Osteocyte (in vitro differentiated cells): ENCODE measurements around the gene SLC6A18. TPM values are rescaled to one million over a fixed set of nuclear protein-coding genes. Genes with fewer than 3 reads are reported as not detected.

Source experiments
- DNase-seq: peaks from one replicate; pipeline ENCODE4 v3.0.0; 2021; ENCODE audit warnings: mixed read lengths; ENCODE audit not compliant: unreplicated experiment; ENCODE audit errors: extremely low spot score
- H3K27ac Mint-ChIP-seq: one replicate; pipeline ENCODE4 v1.8.0; 2021; ENCODE audit warnings: mild to moderate bottlenecking, mixed read lengths; ENCODE audit not compliant: unreplicated experiment
- H3K27me3 Mint-ChIP-seq: one replicate; pipeline ENCODE4 v1.8.0; 2021; ENCODE audit warnings: mixed read lengths; ENCODE audit not compliant: unreplicated experiment
- H3K36me3 Mint-ChIP-seq: one replicate; pipeline ENCODE4 v1.8.0; 2021; ENCODE audit warnings: mixed read lengths; ENCODE audit not compliant: unreplicated experiment
- H3K4me1 Mint-ChIP-seq: one replicate; pipeline ENCODE4 v1.8.0; 2021; ENCODE audit warnings: mixed read lengths; ENCODE audit not compliant: unreplicated experiment
- H3K4me3 Mint-ChIP-seq: one replicate; pipeline ENCODE4 v1.8.0; 2021; ENCODE audit warnings: mild to moderate bottlenecking, moderate library complexity, mixed read lengths; ENCODE audit not compliant: unreplicated experiment
- H3K9me3 Mint-ChIP-seq: one replicate; pipeline ENCODE4 v1.8.0; 2021; ENCODE audit warnings: mixed read lengths; ENCODE audit not compliant: unreplicated experiment
- CTCF ChIP-seq: fragments of 200-600 bp; sonication (generic); IDR thresholded peaks from 2 replicates; pipeline ENCODE4 v1.5.0; 2021; ENCODE audit warnings: antibody characterized with exemption, mild to moderate bottlenecking, moderate library complexity
- total RNA-seq: library from RNA; stranded (reverse); gene quantifications from 2 replicates; pipeline ENCODE4 v1.2.1, GENCODE V29; 2021

The SLC6A18 gene
- total RNA-seq, 1 donor from 2014 or later: not detected

DNA sequence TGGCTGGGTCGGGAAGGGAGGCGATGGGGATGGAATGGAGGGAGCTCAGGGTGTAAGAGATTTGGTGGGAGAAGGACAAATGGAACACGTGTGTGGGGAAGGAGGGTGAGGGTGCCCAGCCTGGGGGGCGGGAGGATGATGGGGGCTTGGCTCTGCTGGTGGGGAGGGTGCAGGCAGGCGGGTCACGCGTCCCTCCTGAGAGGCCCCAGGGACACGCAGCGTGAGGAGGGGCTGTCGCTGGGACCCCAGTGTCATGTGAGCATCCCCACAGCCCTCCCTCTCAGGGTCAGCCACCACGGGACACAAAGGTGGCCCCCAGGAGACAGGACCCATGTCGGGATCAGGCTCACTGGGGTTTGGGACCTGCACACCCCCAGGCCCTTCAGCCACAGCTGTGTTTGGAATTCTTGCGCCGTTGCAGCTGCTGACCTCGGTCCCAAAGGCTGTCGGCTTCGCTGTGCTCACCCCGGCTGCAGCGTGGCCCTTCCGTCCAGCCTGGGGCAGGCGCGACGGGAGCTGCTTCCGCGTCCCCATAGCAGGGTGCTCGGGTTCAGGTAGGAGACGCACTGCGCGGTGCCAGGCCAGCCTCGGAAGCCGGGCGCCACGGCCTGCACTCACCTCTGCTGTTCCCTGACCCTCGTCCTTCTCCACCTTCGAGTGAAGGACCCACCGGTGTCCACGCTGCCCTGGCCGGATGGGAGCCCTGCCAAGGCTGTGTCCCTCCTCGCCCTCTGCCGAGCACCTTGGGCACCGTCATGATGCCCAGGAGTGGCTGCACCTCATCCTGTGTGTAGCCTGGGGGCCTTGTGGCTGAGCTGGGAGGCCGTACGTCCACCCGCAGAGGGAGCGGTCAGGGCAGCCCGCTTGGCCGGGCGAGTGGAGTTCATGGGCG is 18.4 kb upstream of the SLC6A18 start:
- no peak for DNase-seq
- no peak overlapping the region for H3K27ac Mint-ChIP-seq
- H3K4me1 Mint-ChIP-seq: no peaks in the 10 kb centered on the region
- H3K9me3 Mint-ChIP-seq: no peaks in the 10 kb centered on the region
- no peak overlapping the region for H3K4me3 Mint-ChIP-seq
- H3K36me3 Mint-ChIP-seq: no peaks in the 10 kb centered on the region
- no peak for TF ChIP-seq CTCF
- H3K27me3 Mint-ChIP-seq: peaks cover 15% of the 10 kb centered on the region

DNA sequence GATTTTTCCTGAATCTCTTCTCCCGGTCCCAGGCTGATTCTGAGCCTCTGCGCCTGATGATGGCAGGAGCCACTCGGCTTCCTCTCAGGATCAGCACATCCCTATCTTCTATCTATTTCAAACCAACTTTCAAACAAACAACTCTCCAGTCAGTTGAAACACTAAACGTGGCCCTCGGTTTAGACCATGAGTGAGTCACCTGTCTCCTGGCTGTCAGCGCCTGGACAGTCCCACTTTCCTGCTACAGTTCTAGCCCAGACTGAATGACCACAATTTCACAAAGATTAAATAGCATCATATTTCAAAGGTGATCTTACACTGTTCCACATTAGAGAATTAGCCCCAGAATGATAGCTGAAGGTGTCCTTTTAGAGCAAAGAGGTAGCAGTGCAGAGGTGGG is 17.6 kb upstream of the SLC6A18 start:
- TF ChIP-seq CTCF: no peak
- H3K4me3 Mint-ChIP-seq: no peak overlapping the region
- H3K36me3 Mint-ChIP-seq: no peaks in the 10 kb centered on the region
- H3K27ac Mint-ChIP-seq: no peak overlapping the region
- H3K9me3 Mint-ChIP-seq: no peaks in the 10 kb centered on the region
- H3K4me1 Mint-ChIP-seq: no peaks in the 10 kb centered on the region
- no peak for DNase-seq
- peaks cover 15% of the 10 kb centered on the region for H3K27me3 Mint-ChIP-seq

GRCh38 chr5:1208221-1208742 is 16.9 kb upstream of the SLC6A18 start:
- no peak overlapping the region for H3K27ac Mint-ChIP-seq
- no peaks in the 10 kb centered on the region for H3K9me3 Mint-ChIP-seq
- no peaks in the 10 kb centered on the region for H3K36me3 Mint-ChIP-seq

DNA sequence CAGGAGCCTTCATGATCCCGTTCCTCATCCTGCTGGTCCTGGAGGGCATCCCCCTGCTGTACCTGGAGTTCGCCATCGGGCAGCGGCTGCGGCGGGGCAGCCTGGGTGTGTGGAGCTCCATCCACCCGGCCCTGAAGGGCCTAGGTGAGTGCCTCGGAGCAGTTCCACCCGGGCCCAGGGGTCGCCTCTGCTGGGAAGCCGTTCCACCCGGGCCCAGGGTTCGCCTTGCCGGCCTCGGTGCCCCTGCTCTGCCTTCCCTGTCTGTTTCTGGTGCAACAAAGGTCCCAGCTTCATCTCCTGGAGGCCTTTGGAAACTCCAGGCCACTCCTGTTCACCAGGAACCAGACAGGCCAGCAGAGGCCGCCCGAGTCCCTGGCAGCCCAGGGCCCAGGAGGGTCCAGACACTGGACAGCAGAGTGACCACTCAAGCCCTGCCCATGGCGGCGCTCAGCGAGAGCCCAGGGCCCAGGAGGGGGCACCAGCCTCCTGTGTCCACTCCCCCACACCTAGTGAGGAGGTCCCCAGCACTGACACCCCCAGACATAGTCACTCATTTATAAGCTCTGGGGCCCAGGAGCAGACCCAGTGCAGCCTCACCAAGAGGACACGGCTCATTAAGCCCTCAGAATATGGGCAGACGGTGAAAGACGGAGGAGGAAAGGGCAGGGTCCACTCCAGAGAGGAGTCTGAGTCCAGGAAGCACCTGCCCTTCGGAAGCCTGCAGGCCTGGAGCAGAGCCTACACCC is 16.3 kb upstream of the SLC6A18 start:
- H3K9me3 Mint-ChIP-seq: no peaks in the 10 kb centered on the region
- no peak overlapping the region for H3K27ac Mint-ChIP-seq
- no peaks in the 10 kb centered on the region for H3K36me3 Mint-ChIP-seq
- no peak for DNase-seq
- no peaks in the 10 kb centered on the region for H3K4me1 Mint-ChIP-seq
- peak; percentile 52 for TF ChIP-seq CTCF
- H3K4me3 Mint-ChIP-seq: no peak overlapping the region
- peaks cover 15% of the 10 kb centered on the region for H3K27me3 Mint-ChIP-seq

More at GRCh38 chr5:1208221-1208742, 16.9 kb upstream of the SLC6A18 start:
- no peak overlapping the region for H3K4me3 Mint-ChIP-seq
- H3K27me3 Mint-ChIP-seq: peaks cover 15% of the 10 kb centered on the region
- TF ChIP-seq CTCF: no peak
- DNase-seq: no peak
- no peaks in the 10 kb centered on the region for H3K4me1 Mint-ChIP-seq

DNA sequence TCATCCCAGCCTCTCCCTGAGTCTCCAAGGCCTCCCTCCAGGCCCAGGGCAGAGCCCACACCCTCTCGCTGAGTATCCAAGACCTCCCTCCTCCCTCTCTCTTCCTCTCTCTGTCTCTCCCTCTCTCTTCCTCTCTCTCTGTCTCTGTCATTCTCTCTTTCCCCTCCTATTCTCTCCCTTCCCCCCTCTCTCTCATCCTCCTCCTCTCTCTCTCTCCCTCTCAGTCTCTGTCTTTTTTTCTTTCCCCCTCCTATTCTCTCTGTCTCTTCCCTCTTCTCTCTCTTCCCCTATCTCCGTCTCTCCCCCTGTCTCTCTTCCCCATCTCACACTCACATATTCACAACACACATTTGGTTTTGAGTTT is 15.7 kb upstream of the SLC6A18 start:
- TF ChIP-seq CTCF: no peak
- Mint-ChIP-seq H3K36me3 (no peaks in the 10 kb centered on the region), H3K27ac (no peak overlapping the region), H3K27me3 (peaks cover 15% of the 10 kb centered on the region), H3K4me3 (no peak overlapping the region), H3K9me3 (no peaks in the 10 kb centered on the region), H3K4me1 (no peaks in the 10 kb centered on the region)
- no peak for DNase-seq
